Tongue (tissue), 2 donors: ENCODE data around the gene A2M. TPM values are rescaled to one million over a fixed set of nuclear protein-coding genes. Genes with fewer than 3 reads are reported as not detected.
A peak's percentile ranks its signal among the peaks of the same experiment; 100 is the strongest.

Experiments used
- DNase-seq: peaks from one replicate; pipeline ENCODE4 v3.0.0-alpha.2; 2015
- total RNA-seq: library from RNA; depleted of rRNA; stranded (reverse); fragments of >200 nt; gene quantifications from one replicate; pipeline ENCODE4 v1.2.3, GENCODE V29; 2014

Gene A2M
- total RNA-seq, 1 donor from 2014 or later: 296 TPM

- no peak for DNase-seq
These were observed 6.4 kb upstream of the A2M start for GRCh38 chr12:9122091-9122609.

- no peak for DNase-seq
These were observed 4.9 kb upstream of the A2M start for GRCh38 chr12:9120487-9121184.

- peak; percentile 13 for DNase-seq
These were observed 2.4 kb upstream of the A2M start for GRCh38 chr12:9118158-9118557.

- DNase-seq: no peak
These were observed 773 bp downstream of the A2M start for GRCh38 chr12:9114946-9115345.

- DNase-seq: no peak
These were observed 1.8 kb downstream of the A2M start for GRCh38 chr12:9113987-9114309.

GRCh38 chr12:9113296-9113986, 2.3 kb downstream of the A2M start:
- DNase-seq: no peak

GRCh38 chr12:9112076-9112853, 3.5 kb downstream of the A2M start:
- DNase-seq: no peak

- no peak for DNase-seq
These were observed 4.2 kb downstream of the A2M start for GRCh38 chr12:9111525-9111924.

GRCh38 chr12:9109737-9110491, 5.8 kb downstream of the A2M start:
- no peak for DNase-seq

GRCh38 chr12:9109213-9109522, 6.6 kb downstream of the A2M start:
- DNase-seq: no peak

- no peak for DNase-seq
These were observed 7.1 kb downstream of the A2M start for GRCh38 chr12:9108504-9109212.

GRCh38 chr12:9107542-9107873, 8.2 kb downstream of the A2M start:
- no peak for DNase-seq

GRCh38 chr12:9106610-9107541, 8.8 kb downstream of the A2M start:
- no peak for DNase-seq

GRCh38 chr12:9106067-9106466, 9.7 kb downstream of the A2M start:
- no peak for DNase-seq

- DNase-seq: no peak
These were observed 10.8 kb downstream of the A2M start for GRCh38 chr12:9104767-9105423.

GRCh38 chr12:9104087-9104486, 11.6 kb downstream of the A2M start:
- no peak for DNase-seq

GRCh38 chr12:9103050-9103849, 12.5 kb downstream of the A2M start:
- DNase-seq: no peak

GRCh38 chr12:9101018-9101687, 14.6 kb downstream of the A2M start:
- DNase-seq: no peak
